ES-I3 (cell line): ENCODE measurements around the gene MEIS1.
A peak's percentile ranks its signal among the peaks of the same experiment; 100 is the strongest.

Source experiments
- H3K36me3 ChIP-seq: 2 replicates; pipeline ENCODE4 v1.6.1; 2013; ENCODE audit warnings: mild to moderate bottlenecking, low read length, control low read depth, moderate library complexity; ENCODE audit not compliant: insufficient read depth
- H3K4me1 ChIP-seq: 2 replicates; pipeline ENCODE4 v1.6.1; 2013; ENCODE audit warnings: mild to moderate bottlenecking, control low read depth, low read length; ENCODE audit not compliant: insufficient read depth
- H3K9ac ChIP-seq: 2 replicates; pipeline ENCODE4 v1.6.1; 2013; ENCODE audit warnings: low read depth, mild to moderate bottlenecking, low read length, moderate library complexity
- H3K9me3 ChIP-seq: 2 replicates; pipeline ENCODE4 v1.6.1; 2013; ENCODE audit warnings: mild to moderate bottlenecking, low read length, moderate library complexity; ENCODE audit not compliant: control insufficient read depth, insufficient read depth

Gene MEIS1

GRCh38 chr2:66426244-66427111 is 8.4 kb upstream of the MEIS1 start:
- Histone ChIP-seq H3K9ac (peak overlapping the region; percentile 77), H3K36me3 (no peaks in the 10 kb centered on the region), H3K4me1 (no peaks in the 10 kb centered on the region)

GRCh38 chr2:66427300-66427699 is 7.6 kb upstream of the MEIS1 start:
- H3K9ac ChIP-seq = peak overlapping the region; percentile 77; the same call in 1 of the 2 replicates
- H3K4me1 ChIP-seq = no peaks in the 10 kb centered on the region
- H3K36me3 ChIP-seq = no peaks in the 10 kb centered on the region
- H3K9me3 ChIP-seq = no peaks in the 10 kb centered on the region

More at GRCh38 chr2:66426244-66427111, 8.4 kb upstream of the MEIS1 start:
- H3K9me3 ChIP-seq = no peaks in the 10 kb centered on the region

GRCh38 chr2:66428986-66429612 is 5.8 kb upstream of the MEIS1 start:
- Histone ChIP-seq H3K4me1 (no peaks in the 10 kb centered on the region), H3K36me3 (no peaks in the 10 kb centered on the region), H3K9ac (no peak overlapping the region)

GRCh38 chr2:66429693-66430504 is 5.0 kb upstream of the MEIS1 start:
- Histone ChIP-seq H3K9me3 (no peaks in the 10 kb centered on the region), H3K4me1 (no peaks in the 10 kb centered on the region)

More at GRCh38 chr2:66428986-66429612, 5.8 kb upstream of the MEIS1 start:
- no peaks in the 10 kb centered on the region for H3K9me3 ChIP-seq

DNA sequence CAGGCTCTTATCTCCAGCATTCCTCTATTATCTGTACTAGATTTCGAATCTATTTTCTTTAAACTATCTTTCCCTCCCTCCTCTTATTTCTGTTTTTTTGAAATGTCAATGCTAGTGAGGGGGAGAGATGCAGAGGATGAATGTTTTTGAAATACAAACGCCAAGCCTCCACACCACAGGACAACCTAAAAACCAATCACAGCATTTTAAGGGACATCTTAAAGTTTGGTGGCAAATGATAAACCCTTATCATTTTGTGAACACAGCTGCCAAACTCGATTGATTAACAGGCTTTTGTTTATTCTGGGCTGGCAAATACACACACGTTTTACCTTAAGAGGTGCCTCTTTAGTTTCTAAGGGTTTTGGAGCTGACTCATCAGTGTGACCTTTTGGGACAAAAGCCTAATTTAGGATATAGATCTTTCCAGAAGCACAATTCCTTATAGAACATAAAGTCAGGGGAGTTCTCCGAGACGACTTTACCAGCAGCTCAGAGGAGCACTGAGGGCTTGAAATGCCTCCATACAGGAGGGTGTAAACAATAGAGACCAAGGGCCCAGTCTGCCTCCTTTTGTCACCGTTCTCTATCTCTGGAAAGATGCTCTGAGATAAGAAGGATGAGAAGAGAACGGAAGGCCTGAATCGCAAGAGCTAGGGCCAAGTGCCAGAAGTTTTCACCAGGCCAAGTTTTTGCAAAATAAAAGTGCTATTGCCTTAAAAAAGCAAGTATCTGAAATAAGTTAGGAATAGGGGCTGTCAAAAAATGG is 4.2 kb upstream of the MEIS1 start:
- Histone ChIP-seq H3K4me1 (no peaks in the 10 kb centered on the region), H3K9ac (no peak overlapping the region), H3K36me3 (no peaks in the 10 kb centered on the region), H3K9me3 (no peaks in the 10 kb centered on the region)

More at GRCh38 chr2:66429693-66430504, 5.0 kb upstream of the MEIS1 start:
- Histone ChIP-seq H3K36me3 (no peaks in the 10 kb centered on the region), H3K9ac (no peak overlapping the region)

DNA sequence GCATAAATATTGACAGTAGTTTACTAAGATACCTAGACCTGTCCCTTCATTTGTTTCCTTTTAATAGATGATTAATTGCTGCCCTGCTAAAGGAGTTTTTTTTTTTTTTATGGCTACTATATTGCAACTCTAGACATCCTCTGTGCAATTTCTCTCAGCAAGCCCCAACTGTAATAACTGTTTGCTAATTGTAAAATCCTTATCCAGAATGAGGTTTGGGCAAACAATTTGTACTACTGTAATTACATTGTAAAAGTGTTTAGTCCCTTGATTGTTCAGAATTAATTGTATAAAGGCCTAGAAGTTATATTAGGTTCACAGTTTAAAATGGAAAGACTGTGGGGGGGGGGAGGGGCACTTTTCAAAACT is 3.7 kb upstream of the MEIS1 start:
- no peaks in the 10 kb centered on the region for H3K4me1 ChIP-seq
- H3K9me3 ChIP-seq = no peaks in the 10 kb centered on the region
- no peak overlapping the region for H3K9ac ChIP-seq
- no peaks in the 10 kb centered on the region for H3K36me3 ChIP-seq

DNA sequence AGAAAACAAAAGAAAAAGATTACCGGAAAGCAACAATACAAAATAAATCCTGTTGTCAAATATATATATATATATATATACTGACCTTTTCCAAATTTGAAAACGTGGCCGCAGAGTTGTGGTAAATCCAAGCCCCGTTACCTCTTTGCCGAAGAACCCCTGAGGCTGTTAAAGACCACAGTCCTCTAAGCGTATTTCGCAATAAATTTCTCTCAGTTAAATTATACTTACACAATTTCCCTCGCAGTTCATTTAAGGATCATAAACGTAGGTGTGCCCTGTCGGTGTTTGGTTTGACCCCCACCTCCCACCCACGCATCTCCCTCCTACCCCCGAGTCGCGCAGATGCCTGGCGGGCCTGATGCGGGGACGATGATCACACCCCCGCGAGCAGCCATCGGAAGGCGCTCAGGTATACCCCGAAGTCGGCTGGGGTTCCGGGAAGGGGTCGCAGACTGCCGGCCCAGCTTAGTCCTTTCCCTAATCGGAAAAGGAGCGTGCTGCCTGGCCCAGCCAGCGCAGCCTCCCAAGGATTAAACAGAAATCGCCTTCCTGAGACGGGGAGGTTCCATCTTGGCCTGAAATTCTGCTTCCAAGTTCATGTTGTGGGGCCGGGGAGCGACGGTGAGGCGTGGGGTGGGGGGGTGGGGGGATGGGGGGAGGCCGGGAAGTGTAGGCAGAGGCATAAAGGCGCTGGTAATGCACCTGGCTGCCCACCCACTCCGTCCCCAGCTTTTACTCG is 2.9 kb upstream of the MEIS1 start:
- Histone ChIP-seq H3K9me3 (no peaks in the 10 kb centered on the region), H3K9ac (0 out of 2 replicates have a peak overlapping the region, but pooled peaks have one; percentile 11), H3K4me1 (no peaks in the 10 kb centered on the region), H3K36me3 (no peaks in the 10 kb centered on the region)

- no peaks in the 10 kb centered on the region for H3K36me3 ChIP-seq
- H3K9me3 ChIP-seq = no peaks in the 10 kb centered on the region
- H3K4me1 ChIP-seq = no peaks in the 10 kb centered on the region
- H3K9ac ChIP-seq = peak overlapping the region; percentile 72
Measured at GRCh38 chr2:66432801-66433694, 1.9 kb upstream of the MEIS1 start.

DNA sequence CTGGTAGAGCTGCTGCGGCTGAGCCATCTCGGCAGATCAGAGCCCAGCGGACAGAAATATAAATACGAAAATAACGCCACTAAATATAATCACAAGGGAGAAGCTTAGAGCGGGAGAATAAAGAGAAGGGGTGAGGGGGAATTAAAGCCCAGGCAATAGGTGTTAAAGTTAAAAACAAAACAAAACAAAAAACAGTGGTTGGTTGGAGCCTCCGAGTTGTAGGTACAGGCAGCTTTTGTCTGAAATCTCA is 1.3 kb upstream of the MEIS1 start:
- H3K36me3 ChIP-seq = no peaks in the 10 kb centered on the region
- no peaks in the 10 kb centered on the region for H3K9me3 ChIP-seq
- H3K4me1 ChIP-seq = peaks cover 4% of the 10 kb centered on the region; the same call in 1 of the 2 replicates
- H3K9ac ChIP-seq = peak overlapping the region; percentile 72

DNA sequence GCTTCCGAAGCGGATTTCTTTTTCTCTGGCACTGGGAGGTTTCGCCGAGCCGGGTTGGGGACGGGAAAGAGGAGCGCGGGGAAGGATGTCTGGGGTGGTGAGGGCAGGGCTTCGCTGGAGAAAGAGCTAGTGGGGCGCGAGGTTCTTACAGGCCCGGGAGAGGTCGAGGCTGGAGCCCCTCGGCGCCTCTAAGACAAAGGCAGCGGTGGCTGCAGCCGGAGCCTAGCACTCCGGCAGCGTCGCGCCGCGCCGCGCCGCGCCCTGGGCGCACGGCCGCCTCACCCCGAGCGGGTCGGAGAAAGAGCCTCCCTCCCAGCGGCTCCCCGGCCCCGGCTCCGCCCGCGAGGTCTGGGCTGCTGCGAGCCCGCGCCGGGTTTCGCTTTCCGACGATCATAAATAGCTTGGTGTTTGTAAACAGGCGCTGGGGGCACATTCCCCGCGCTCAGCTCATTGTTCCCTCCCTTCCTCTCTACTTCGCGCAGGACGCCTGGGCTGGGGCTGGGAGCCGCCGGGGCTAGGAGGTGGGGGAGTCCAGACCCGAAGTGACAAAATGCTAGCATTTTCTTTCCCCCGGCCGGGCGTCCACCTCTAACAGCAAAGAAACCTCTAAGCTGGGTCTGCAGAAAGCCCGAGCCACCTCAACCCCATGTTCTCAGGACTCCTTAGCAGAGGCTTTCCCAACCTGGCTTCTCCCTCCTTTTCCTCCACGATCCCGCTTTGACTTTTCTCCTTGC is 813 bp upstream of the MEIS1 start:
- H3K4me1 ChIP-seq = peaks cover 4% of the 10 kb centered on the region; the same call in 1 of the 2 replicates
- H3K9ac ChIP-seq = peak overlapping the region; percentile 72
- H3K36me3 ChIP-seq = no peaks in the 10 kb centered on the region
- no peaks in the 10 kb centered on the region for H3K9me3 ChIP-seq

GRCh38 chr2:66435549-66435875 is 587 bp downstream of the MEIS1 start:
- Histone ChIP-seq H3K9ac (peak overlapping the region; percentile 72; the same call in 1 of the 2 replicates), H3K36me3 (no peaks in the 10 kb centered on the region), H3K9me3 (no peaks in the 10 kb centered on the region), H3K4me1 (peaks cover 4% of the 10 kb centered on the region; the same call in 1 of the 2 replicates)

- H3K9me3 ChIP-seq = no peaks in the 10 kb centered on the region
- no peak overlapping the region; the same call in 1 of the 2 replicates for H3K9ac ChIP-seq
- peaks cover 4% of the 10 kb centered on the region; the same call in 1 of the 2 replicates for H3K4me1 ChIP-seq
- H3K36me3 ChIP-seq = no peaks in the 10 kb centered on the region
Measured at GRCh38 chr2:66435963-66436362, 1.0 kb downstream of the MEIS1 start.
